GM19351 (cell line): ENCODE results near the gene KLF11.
"Not testable (repeated sequence)": the region's sequence is repeated elsewhere in the genome, so short reads cannot be mapped to it uniquely, and the experiment has no call there.

Experiments used
- ATAC-seq: cut with Tn5 transposase; IDR thresholded peaks from one replicate; pipeline ENCODE4 v1.9.1; 2021; ENCODE audit warnings: mild to moderate bottlenecking, moderate library complexity; ENCODE audit not compliant: unreplicated experiment

Gene KLF11

GRCh38 chr2:10009271-10009810 is 34.0 kb upstream of the KLF11 start:
- ATAC-seq = no peak

- ATAC-seq = no peak
Measured at GRCh38 chr2:10009811-10010781, 33.3 kb upstream of the KLF11 start.

GRCh38 chr2:10010861-10011605 is 32.3 kb upstream of the KLF11 start:
- ATAC-seq = not testable (repeated sequence)

DNA sequence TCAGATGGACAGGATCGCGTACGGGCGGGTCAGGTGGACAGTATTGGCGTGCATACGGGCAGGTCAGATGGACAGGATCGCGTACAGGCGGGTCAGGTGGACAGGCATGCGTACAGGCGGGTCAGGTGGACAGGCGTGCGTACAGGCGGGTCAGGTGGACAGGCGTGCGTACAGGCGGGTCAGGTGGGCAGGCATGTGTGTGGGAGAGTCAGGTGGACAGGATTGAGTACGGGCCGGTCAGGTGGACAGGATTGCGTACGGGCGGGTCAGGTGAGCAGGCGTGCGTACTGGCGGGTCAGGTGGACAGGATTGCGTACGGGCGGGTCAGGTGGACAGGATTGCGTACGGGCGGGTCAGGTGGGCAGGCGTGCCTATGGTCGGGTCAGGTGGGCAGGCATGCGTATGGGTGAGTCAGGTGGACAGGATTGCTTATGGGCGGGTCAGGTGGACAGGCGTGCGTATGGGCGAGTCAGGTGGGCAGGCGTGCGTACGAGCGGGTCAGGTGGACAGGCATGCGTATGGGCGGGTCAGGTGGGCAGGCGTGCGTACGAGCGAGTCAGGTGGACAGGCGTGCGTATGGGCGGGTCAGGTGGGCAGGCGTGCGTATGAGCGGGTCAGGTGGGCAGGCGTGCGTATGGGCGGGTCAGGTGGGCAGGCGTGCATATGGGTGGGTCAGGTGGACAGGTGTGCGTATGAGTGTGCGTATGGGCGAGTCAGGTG is 31.6 kb upstream of the KLF11 start:
- ATAC-seq = not testable (repeated sequence)

- not testable (repeated sequence) for ATAC-seq
Measured at GRCh38 chr2:10012366-10012962, 30.9 kb upstream of the KLF11 start.

DNA sequence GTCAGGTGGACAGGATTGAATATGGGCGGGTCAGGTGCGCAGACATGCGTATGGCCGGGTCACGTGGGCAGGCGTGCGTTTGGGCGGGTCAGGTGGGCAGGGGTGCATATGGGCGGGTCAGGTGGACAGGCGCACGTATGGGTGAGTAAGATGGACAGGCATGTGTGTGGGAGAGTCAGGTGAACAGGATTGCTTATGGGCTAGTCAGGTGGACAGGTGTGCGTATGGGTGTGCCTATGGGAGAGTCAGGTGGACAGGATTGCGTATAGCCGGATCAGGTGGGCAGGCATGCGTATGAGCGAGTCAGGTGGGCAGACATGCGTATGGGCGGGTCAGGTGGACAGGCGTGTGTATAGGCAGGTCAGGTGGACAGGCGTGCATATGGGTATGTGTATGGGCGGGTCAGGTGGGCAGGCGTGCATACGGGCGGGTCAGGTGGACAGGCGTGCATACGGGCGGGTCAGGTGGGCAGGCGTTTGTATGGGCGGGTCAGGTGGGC is 30.3 kb upstream of the KLF11 start:
- no peak for ATAC-seq

GRCh38 chr2:10013651-10014417 is 29.5 kb upstream of the KLF11 start:
- not testable (repeated sequence) for ATAC-seq

GRCh38 chr2:10014418-10015190 is 28.7 kb upstream of the KLF11 start:
- no peak for ATAC-seq

DNA sequence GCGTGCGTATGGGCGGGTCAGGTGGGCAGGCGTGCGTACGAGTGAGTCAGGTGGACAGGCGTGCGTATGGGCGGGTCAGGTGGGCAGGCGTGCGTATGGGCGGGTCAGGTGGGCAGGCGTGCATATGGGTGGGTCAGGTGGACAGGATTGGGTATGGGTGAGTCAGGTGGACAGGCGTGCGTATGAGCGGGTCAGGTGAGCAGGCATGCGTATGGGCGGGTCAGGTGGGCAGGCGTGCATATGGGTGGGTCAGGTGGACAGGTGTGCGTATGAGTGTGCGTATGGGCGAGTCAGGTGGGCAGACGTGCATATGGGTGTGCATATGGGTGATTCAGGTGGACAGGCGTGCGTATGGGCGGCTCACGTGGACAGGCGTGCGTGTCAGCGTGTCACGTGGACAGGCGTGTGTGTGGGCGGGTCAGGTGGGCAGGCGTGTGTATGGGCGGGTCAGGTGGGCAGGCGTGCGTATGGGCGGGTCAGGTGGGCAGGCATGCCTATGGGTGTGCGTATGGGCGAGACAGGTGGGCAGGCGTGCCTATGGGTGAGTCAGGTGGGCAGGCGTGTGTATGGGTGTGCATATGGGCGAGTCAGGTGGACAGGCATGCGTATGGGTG is 27.9 kb upstream of the KLF11 start:
- ATAC-seq = not testable (repeated sequence)

DNA sequence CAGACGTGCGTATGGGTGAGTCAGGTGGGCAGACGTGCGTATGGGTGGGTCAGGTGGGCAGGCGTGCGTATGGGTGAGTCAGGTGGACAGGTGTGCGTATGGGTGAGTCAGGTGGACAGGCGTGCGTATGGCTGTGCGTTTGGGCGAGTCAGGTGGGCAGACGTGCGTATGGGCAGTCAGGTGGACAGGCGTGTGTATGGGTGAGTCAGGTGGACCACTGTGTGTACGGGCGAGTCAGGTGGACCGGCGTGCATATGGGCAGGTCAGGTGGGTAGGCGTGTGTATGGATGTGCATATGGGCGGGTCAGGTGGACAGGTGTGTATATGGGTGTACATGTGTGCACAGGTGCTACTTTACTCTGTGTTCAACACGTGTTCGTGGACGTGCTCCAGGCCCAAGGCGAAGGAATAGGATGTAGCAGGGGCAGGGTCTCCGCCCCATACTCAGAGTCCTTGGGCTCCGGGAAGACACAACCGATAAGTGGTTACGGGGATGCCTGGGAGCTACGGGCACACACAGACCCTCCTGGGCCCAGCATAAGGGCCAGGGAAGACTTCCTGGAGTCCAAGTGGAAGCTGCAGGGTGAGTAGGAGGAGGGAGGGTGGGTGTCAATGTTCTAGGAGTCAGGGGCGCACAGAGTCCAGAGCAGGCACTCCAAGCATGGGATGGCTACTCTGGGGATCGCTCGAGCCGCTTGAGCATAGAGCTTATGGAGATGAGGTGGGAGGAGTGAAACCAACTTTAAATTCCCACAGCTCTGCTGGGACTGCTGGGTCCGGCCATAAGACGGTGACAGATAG is 27.1 kb upstream of the KLF11 start:
- ATAC-seq = no peak

GRCh38 chr2:10016802-10017258 is 26.5 kb upstream of the KLF11 start:
- no peak for ATAC-seq

DNA sequence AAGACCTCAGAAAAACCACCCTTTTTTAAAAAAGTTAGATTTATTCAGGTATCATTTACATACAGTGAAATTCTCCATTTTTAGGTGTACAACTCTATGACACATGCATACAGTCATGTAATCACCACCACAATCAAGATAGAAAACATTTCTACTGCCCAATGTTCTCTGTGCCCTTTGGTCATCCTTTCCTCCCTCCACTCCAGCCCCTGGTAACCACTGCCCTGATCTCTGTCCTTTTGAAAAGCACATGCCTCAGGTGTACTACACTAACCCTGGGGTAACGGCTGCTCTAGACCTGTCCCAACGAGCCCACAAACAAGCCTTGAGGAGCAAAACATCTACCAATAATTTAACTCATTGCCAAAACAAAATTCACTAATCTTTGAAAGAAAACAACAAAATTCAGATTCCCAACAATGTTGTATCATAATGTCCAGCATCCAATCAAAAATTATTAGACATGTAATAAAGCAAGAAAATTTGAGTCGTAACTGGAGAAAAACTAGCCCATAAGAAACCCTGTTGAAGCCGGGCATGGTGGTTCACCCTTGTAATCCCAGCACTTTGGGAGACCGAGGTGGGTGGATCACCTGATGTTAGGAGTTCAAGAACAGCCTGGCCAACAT is 25.9 kb upstream of the KLF11 start:
- ATAC-seq = no peak

- no peak for ATAC-seq
Measured at GRCh38 chr2:10019174-10019573, 24.2 kb upstream of the KLF11 start.

DNA sequence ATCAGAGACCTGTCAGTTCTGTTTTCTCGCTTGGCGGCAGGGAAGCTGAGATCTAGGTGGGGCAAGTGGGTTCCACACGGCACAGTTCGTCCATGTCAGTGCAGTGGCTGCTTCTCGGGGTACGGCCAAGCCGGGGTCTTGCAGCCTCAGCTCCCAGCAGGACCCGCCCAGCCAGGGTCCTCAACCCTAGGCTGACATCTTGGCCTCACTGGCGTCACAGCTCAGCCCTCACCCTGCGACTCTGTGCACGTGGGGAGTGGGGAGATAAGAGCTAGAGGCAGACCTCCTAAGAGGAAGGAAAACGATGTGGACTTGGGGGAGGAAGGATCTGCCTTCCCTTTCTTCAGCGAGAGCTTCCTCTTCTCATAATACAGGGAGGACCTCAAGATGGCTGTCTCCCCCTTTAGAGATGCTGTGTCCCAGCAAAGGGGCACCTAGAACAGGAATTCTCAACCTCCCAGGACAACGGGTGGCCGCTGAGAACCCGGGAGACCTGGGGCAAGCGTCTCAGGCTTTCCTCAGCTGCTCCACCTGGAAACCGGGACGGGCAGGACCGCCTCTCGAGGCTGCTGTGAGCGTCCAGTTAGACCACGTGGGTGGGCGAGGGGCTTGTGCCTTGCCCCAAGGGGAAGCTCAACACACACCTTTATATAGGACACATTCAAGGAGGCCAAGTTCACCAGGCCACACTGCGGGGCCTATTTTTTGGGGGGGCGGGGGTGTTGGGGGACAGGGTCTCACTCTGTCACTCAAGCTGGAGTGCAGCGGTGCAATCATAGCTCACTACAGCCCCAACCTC is 23.5 kb upstream of the KLF11 start:
- no peak for ATAC-seq

- no peak for ATAC-seq
Measured at GRCh38 chr2:10022041-10022421, 21.3 kb upstream of the KLF11 start.

- ATAC-seq = no peak
Measured at GRCh38 chr2:10022445-10022844, 20.9 kb upstream of the KLF11 start.
